Esophagus muscularis mucosa (tissue), 4 donors: ENCODE measurements around the gene IQCK.

Experiments used
- CTCF ChIP-seq, 3 experiments: fragments of 200-600 bp in 2 of 3; fragments of 450-650 bp in 1 of 3; sonication (generic) in 2 of 3; IDR thresholded peaks; one replicate each; pipeline ENCODE4 v1.5.1; 2017 to 2019; ENCODE audit warnings: antibody characterized with exemption in 3 of 3, mild to moderate bottlenecking in 2 of 3, moderate library complexity in 1 of 3
- EP300 ChIP-seq: sonication (generic); formaldehyde crosslinking; IDR thresholded peaks from one replicate; pipeline ENCODE4 v1.6.1; 2017; ENCODE audit warnings: antibody characterized with exemption
- POLR2A ChIP-seq: fragments of 450-650 bp; IDR thresholded peaks from one replicate; pipeline ENCODE4 v1.6.1; 2017; ENCODE audit warnings: antibody characterized with exemption, moderate library complexity, mild to moderate bottlenecking, low read depth
- POLR2AphosphoS5 ChIP-seq, 2 donors: sonication (generic); formaldehyde crosslinking; IDR thresholded peaks; one replicate each; pipeline ENCODE4 v1.6.1; 2017; ENCODE audit warnings: antibody characterized with exemption in 2 of 2

GRCh38 chr16:19696328-19696727 is 21.7 kb upstream of the IQCK start:
- TF ChIP-seq POLR2A (no peak), CTCF (IDR thresholded peaks at IDR 0.05) (no peak), EP300 (no peak), POLR2AphosphoS5 (IDR thresholded peaks at IDR 0.05) (peak; percentile 29 to 57)
